DMS 273 (cell line): ENCODE data around the gene SETBP1.

ENCODE experiments used
- DNase-seq: peaks from one replicate; lab custom pipeline; 2025; ENCODE audit not compliant: unreplicated experiment; lab: John Stamatoyannopoulos, UW

Gene SETBP1

GRCh38 chr18:45100321-45101105, 419.8 kb downstream of the SETBP1 start:
- no peak for DNase-seq

DNA sequence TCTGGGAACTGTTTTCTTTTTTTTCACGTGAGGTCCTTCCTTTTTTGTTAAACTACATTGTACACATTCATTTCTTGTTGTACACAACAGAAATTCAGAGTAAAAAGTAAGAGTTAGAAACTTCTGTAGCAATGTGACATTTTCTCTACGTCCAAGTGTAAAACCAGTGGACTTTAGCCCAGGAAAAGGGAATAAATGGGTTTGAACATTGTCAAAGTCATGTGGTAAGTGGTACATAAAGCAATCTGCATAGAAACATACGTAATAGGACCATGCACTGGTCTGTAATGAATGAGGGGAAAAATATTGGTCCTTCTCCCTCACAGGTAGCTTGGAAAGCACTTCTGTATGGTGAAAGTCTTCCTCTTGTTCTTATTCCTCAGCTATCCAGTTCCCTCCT, 421.4 kb downstream of the SETBP1 start:
- DNase-seq: no peak

- no peak for DNase-seq
These were observed 422.2 kb downstream of the SETBP1 start for GRCh38 chr18:45102863-45103262.

DNA sequence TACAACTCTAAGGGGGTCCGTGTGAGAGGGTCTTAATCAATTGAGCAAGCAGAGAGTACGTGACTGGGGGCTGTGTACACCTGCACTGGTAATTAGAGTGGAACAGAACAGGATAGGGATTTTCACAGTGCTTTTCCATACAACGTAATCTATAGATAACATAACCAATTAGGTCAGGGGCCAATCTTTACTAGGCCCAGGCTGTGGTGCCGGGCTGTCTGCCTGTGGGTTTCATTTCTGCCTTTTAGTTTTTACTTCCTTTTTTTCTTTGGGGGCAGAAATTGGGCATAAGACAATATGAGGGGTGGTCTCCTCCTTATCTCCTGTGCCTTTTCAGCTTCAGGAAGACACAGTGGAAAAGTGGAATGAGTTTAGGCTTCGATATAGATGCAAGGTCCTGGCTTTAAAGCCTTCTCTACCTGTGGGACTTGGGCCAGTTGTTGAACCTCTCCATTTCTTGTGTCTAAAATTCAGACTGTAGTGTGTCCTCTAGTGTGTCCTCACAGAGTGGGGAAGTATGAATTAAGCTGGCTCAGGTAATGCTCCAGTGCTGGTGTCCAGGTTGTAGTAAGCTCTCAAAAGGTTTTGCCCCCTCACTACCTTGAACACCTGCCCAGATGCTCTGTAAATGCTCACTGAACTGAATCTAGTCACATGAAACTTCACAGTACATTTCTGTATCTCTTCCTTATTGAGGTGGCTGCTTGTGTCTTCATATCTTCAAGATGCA, 422.8 kb downstream of the SETBP1 start:
- DNase-seq: no peak

GRCh38 chr18:45104049-45104395, 423.3 kb downstream of the SETBP1 start:
- no peak for DNase-seq

DNA sequence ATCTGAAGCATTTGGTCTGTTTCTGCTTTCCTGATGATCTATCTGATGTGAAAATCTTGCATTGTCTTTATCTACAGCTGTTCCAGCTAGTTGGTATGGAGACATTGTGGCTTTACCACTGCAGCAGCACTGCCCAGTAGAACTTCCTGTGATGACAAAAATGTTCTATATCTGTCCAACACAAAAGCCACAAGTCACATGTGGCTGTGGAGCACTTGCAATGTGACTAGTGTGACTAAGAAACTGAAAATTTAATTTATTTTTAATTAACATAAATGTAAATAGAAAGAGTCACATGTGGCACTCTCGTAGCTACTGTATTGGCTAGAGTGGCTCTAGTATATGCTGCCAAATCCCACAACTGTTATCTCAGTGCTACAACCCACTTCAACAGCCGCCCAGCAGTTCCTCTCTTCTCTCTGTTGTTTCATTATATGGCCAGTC, 425.7 kb downstream of the SETBP1 start:
- DNase-seq: no peak

GRCh38 chr18:45107425-45107824, 426.7 kb downstream of the SETBP1 start:
- DNase-seq: no peak

GRCh38 chr18:45108754-45109153, 428.1 kb downstream of the SETBP1 start:
- DNase-seq: no peak

DNA sequence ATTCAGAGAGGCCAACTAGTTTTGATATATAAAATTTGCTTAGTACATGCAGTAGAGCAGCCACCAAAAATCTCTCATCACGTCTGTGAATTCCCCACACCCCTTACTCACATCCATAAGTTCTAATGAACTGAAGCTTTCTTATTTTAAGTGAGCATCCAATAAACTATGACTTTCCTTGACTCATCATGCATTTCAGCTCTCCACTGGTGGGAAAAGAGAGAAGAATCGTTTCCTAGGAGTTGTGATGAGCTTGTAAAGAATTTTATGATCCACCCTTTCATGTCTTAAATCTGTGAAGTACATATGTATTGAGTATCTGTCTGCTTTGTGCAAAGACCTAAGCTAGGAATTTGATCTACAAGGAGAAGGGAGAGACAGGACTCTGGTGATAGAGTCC, 428.6 kb downstream of the SETBP1 start:
- DNase-seq: no peak

GRCh38 chr18:45109706-45110105, 429.0 kb downstream of the SETBP1 start:
- no peak for DNase-seq

DNA sequence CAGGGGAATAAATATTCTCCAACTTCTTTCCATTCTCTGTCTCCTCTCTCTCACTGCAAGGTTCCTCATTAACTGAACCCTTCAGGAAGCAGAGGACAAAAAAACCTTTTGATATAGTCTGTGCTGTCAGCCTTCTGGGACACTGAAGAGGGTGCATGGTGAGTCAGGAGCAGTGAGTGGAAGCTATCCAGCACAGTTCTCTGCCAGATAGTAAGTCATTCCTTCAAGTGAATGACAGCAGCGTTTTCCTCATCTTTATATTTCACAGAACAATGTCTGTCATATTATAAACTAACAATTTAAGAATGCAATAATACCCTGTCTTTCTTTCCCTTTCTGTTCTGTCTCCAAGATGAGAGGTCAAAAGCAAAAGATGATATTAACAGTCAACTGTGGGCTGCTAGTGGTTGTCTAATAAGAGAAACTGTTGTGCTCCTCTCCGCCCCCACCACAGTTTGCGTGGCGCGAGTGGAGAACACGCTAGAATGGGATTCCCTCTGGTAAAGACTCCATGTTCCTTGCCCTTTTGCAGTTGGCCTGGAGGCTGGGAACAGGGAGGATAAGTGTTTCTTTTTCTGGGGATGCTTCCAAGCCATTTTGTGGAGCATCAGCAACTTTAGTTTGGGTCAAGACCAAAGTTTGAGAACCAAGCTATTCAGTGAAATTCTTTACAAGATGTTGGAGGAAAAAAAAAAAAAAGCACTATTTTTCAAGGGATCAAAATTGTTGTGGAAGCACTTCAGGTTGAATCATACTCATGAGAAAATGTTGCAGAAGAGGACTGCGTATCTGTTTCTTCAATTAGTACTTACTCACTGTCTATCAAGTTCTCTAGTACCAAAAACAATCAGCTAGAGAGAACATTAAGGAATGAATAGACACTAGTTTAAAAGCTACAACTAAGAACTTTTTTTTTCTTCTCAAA, 430.2 kb downstream of the SETBP1 start:
- no peak for DNase-seq

DNA sequence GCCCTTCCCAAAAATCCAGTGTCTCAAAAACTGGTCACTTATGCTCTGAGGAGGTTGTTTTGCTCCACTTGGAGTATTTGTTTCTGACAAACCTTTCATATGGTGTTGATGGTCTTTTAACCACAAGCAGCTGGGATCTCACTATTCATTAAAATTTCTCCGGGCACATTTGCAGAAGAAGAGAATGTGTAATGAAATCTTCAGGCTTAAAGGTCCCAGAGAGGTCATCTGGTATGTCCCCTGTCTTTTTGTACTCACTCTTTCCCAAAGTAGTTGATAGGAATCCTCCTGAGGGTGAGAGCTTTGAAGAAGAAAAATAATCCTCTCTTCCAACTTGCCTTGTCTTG, 430.8 kb downstream of the SETBP1 start:
- no peak for DNase-seq

DNA sequence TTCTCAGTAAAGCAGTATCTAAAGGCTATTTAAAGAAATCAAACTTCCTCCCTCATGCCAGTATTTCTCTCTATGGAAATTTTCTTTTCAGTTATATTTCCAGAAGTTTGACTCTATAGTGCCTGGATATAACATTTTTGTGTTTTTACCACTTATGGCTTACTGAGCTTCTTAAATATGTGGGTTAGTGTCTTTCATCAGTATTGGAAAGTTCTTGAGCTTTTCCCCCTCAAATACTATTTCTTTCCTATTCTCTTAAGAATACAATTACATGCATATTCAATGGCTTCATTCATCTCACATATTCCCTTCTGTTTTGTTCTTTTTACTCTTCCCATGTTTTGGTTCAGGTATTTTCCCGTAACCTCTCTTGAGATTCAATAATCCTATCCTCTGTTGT, 432.0 kb downstream of the SETBP1 start:
- no peak for DNase-seq

- no peak for DNase-seq
These were observed 435.4 kb downstream of the SETBP1 start for GRCh38 chr18:45116116-45116515.
